Endodermal cell (in vitro differentiated cells): ENCODE data around the gene KCNH8. TPM values are rescaled to one million over a fixed set of nuclear protein-coding genes. Genes with fewer than 3 reads are reported as not detected.

Experiments used
- DNase-seq: peaks from one replicate; pipeline ENCODE4 v3.0.0-alpha.2; 2017
- H3K27ac ChIP-seq: 2 replicates; pipeline ENCODE4 v1.5.1; 2013; ENCODE audit warnings: mild to moderate bottlenecking, low read depth, low read length, moderate library complexity
- H3K27me3 ChIP-seq: 2 replicates; pipeline ENCODE4 v1.6.1; 2013; ENCODE audit warnings: mild to moderate bottlenecking, low read length, moderate library complexity; ENCODE audit not compliant: insufficient read depth, control insufficient read depth, poor library complexity, severe bottlenecking
- H3K36me3 ChIP-seq: 2 replicates; pipeline ENCODE4 v1.7.0; 2013; ENCODE audit warnings: mild to moderate bottlenecking, low read length, moderate library complexity; ENCODE audit not compliant: control insufficient read depth, insufficient read depth
- H3K4me1 ChIP-seq: one replicate; pipeline ENCODE4 v1.7.0; 2013; ENCODE audit warnings: low read length; ENCODE audit not compliant: control insufficient read depth, insufficient read depth
- H3K4me3 ChIP-seq: 2 replicates; pipeline ENCODE4 v1.5.1; 2013; ENCODE audit warnings: mild to moderate bottlenecking, low read length, moderate library complexity
- H3K9ac ChIP-seq: 2 replicates; pipeline ENCODE4 v1.6.1; 2013; ENCODE audit warnings: mild to moderate bottlenecking, low read length, moderate library complexity; ENCODE audit not compliant: poor library complexity, severe bottlenecking; ENCODE audit errors: extremely low read depth
- H3K9me3 ChIP-seq: 2 replicates; pipeline ENCODE4 v1.6.1; 2013; ENCODE audit warnings: mild to moderate bottlenecking, low read length, moderate library complexity; ENCODE audit not compliant: control insufficient read depth
- H3K27ac Mint-ChIP-seq: 2 replicates; pipeline ENCODE4 v1.8.0; 2020; ENCODE audit warnings: mixed read lengths
- H3K27me3 Mint-ChIP-seq: 2 replicates; pipeline ENCODE4 v1.8.0; 2021; ENCODE audit warnings: mild to moderate bottlenecking, mixed read lengths; ENCODE audit not compliant: insufficient read depth
- H3K36me3 Mint-ChIP-seq: 2 replicates; pipeline ENCODE4 v1.8.0; 2020; ENCODE audit warnings: low read depth, mixed read lengths
- H3K4me1 Mint-ChIP-seq: 2 replicates; pipeline ENCODE4 v1.8.0; 2020; ENCODE audit warnings: mixed read lengths
- H3K4me3 Mint-ChIP-seq: 2 replicates; pipeline ENCODE4 v1.8.0; 2020; ENCODE audit warnings: mild to moderate bottlenecking, moderate library complexity, mixed read lengths
- H3K9me3 Mint-ChIP-seq: 2 replicates; pipeline ENCODE4 v1.8.0; 2020; ENCODE audit warnings: mild to moderate bottlenecking, mixed read lengths
- CTCF ChIP-seq: fragments of 200-600 bp; sonication (generic); conservative IDR thresholded peaks from 2 replicates; pipeline ENCODE4 v1.5.0; 2021; ENCODE audit warnings: antibody characterized with exemption, mild to moderate bottlenecking
- WGBS, 2 experiments: methylation state at CpG; one replicate each; pipeline versions ENCODE4 v1.1.5 to v1.1.7; 2013; ENCODE audit warnings: missing lambda C conversion rate in 2 of 2, mixed read lengths in 1 of 2; ENCODE audit not compliant: insufficient coverage in 1 of 2, insufficient read length in 1 of 2; 5-methylcytosine and 5-hydroxymethylcytosine counted together
- total RNA-seq, 2 donors: library from RNA; stranded (reverse); fragmentation: NEBNext Ultra II Directional in 1 of 2; extraction: Animal tissue kit (Norgen Biotek cat#: 25700) in 1 of 2; gene quantifications; 2 replicates in 1 of 2; 3 replicates in 1 of 2; pipeline ENCODE4 v1.2.1, GENCODE V29; 2021

The KCNH8 gene
- total RNA-seq, 2 donors from 2014 or later, result 12.0 to 15.0 TPM

GRCh38 chr3:19365471-19365870 lies 217.2 kb downstream of the KCNH8 start:
- Mint-ChIP-seq H3K4me1 (peaks cover 2% of the 10 kb centered on the region), H3K4me3 (no peak overlapping the region), H3K36me3 (no peaks in the 10 kb centered on the region), H3K9me3 (no peaks in the 10 kb centered on the region), H3K27ac (no peak overlapping the region), H3K27me3 (no peaks in the 10 kb centered on the region)
- H3K9ac ChIP-seq, result no peak overlapping the region
- TF ChIP-seq CTCF, result no peak
- no peaks in the 10 kb centered on the region for H3K27me3 ChIP-seq
- no peaks in the 10 kb centered on the region for H3K9me3 ChIP-seq
- no peak overlapping the region for H3K4me3 ChIP-seq
- 92 to 93% methylated on average over 2 to 4 of the region's 6 CpGs for WGBS, 2 experiments
- no peak for DNase-seq
- no peak overlapping the region for H3K27ac ChIP-seq
- peaks cover 4% of the 10 kb centered on the region for H3K36me3 ChIP-seq
- H3K4me1 ChIP-seq, result no peaks in the 10 kb centered on the region

- Histone ChIP-seq H3K4me1 (peaks cover 3% of the 10 kb centered on the region), H3K4me3 (no peak overlapping the region), H3K9ac (no peak overlapping the region), H3K27me3 (no peaks in the 10 kb centered on the region), H3K36me3 (peaks cover 5% of the 10 kb centered on the region), H3K9me3 (peaks cover 9% of the 10 kb centered on the region), H3K27ac (no peak overlapping the region)
- Mint-ChIP-seq H3K4me1 (peaks cover 2% of the 10 kb centered on the region), H3K9me3 (no peaks in the 10 kb centered on the region), H3K27me3 (no peaks in the 10 kb centered on the region), H3K36me3 (peaks cover 2% of the 10 kb centered on the region), H3K27ac (no peak overlapping the region), H3K4me3 (no peak overlapping the region)
- WGBS, 2 experiments, result 89 to 90% methylated on average over 2 to 3 of the region's 3 CpGs
- DNase-seq, result no peak
- no peak for TF ChIP-seq CTCF
Measured at GRCh38 chr3:19384868-19385267, 236.6 kb downstream of the KCNH8 start.

- DNase-seq, result no peak
Measured at GRCh38 chr3:19392150-19392549, 243.8 kb downstream of the KCNH8 start.

More at GRCh38 chr3:19392150-19392549, 243.8 kb downstream of the KCNH8 start:
- Mint-ChIP-seq H3K27me3 (no peaks in the 10 kb centered on the region), H3K27ac (no peak overlapping the region), H3K4me3 (no peak overlapping the region), H3K9me3 (no peaks in the 10 kb centered on the region), H3K36me3 (peaks cover 2% of the 10 kb centered on the region), H3K4me1 (no peaks in the 10 kb centered on the region)
- Histone ChIP-seq H3K36me3 (peaks cover 25% of the 10 kb centered on the region), H3K4me1 (peaks cover 3% of the 10 kb centered on the region), H3K4me3 (no peak overlapping the region), H3K9ac (no peak overlapping the region), H3K27me3 (no peaks in the 10 kb centered on the region), H3K9me3 (no peaks in the 10 kb centered on the region), H3K27ac (no peak overlapping the region)
- no peak for TF ChIP-seq CTCF
- WGBS, 2 experiments, result 100% methylated on average over 2 of the region's 3 CpGs; no CpG with 5 or more reads in 1 of the 2 experiments
